ENCODE measurements around the gene EVI5L. TPM values are rescaled to one million over a fixed set of nuclear protein-coding genes. Genes with fewer than 3 reads are reported as not detected.

EVI5L gene
- polyA plus RNA-seq, 1 of the 3 experiments (the other 2 are of a cell fraction), result 9.7 TPM

DNA sequence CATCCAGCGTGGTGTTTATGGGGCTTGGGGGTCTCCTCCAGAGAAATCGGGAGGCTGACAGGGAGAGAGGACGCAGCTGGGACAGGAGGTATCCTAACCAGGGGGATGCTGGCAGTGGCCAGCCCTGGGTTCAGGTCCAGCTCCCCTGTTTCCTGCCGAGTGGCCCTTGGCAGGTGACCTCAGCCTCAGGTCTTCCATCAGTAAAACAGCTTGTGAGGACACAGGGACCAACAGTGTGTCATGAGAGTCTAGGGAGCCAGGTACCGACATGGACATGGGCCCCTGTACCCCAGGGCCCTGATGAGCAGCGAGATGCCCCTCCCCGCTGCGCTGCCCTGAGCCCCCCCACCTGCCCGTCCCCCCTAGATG, 19.6 kb downstream of the EVI5L start:
- CTCF ChIA-PET, result no interaction called here
- no peaks in the 10 kb centered on the region for H3F3A ChIP-seq (replicated peaks; ENCODE audit: insufficient read depth)

DNA sequence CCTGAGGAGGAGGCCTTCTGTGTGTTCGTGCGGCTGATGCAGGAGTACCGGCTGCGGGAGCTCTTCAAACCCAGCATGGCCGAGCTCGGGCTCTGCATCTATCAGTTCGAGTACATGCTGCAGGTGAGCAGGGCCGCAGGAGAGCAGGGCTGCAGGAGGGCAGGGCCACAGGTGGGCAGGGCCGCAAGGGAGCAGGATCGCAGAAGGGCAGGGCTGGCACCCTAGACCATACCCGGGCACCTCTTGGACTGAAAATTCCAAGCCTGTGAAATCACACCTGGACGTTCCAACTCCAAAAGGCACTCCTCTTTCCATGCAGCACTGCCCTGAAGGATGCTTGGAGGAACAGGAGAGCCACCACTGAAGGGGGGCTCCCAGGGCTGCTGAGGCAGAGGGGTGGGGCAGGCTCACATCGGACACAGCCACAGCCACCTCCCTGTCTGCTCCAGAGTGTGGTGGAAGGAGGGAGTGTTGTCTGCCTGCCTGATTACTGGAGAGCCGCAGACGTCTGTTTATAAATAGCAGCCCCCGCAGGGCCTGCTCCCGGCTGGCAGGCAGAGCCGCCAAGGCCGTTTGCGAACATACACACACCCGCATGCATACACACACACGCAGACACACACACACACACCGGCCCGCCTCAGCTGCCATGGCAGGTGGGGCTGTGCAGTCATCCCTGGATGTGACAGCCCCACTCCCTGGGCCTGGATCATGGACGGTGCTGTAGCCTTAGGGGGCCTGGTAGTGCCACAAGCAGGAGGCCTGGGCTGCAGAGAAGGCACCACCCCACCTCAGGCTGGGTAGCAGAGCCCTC, 20.2 kb downstream of the EVI5L start:
- ChIA-PET POLR2A (no interaction called here), CTCF (interaction anchor here (1.3 kb wide), 1 partner anchor 152 kb away, joined by 4 read pairs; no protein-coding TSS in a partner anchor)
- Histone ChIP-seq H2AFZ (ENCODE audit: low read depth) (no peak overlapping the region), H3K4me2 (no peak overlapping the region), H3K27ac (ENCODE audit: low read depth in 2 of 2, low read length in 1 of 2) (no peak overlapping the region; a peak in 1 of 4 replicates), H3K4me3 (ENCODE audit: low read depth in 2 of 2, low read length in 1 of 2) (no peak overlapping the region), H3K9me2 (no peaks in the 10 kb centered on the region), H3K27me3 (ENCODE audit: insufficient read depth) (no peaks in the 10 kb centered on the region), H3K36me3 (replicated peaks in 1 of 2; ENCODE audit: control insufficient read depth in 1 of 2, insufficient read depth in 2 of 2, low read length in 1 of 2) (no peaks in the 10 kb centered on the region), H4K20me1 (ENCODE audit: insufficient read depth) (no peaks in the 10 kb centered on the region), H3K79me2 (ENCODE audit: insufficient read depth) (no peaks in the 10 kb centered on the region), H3K4me1 (ENCODE audit: control insufficient read depth in 1 of 2, insufficient read depth in 2 of 2, low read depth in 1 of 2, low read length in 1 of 2) (peaks cover 0 to 14% of the 10 kb centered on the region in 2 experiments; a peak in 1 of 4 replicates), H3F3A (replicated peaks; ENCODE audit: insufficient read depth) (no peaks in the 10 kb centered on the region), H3K9ac (no peak overlapping the region), H3K9me3 (no peaks in the 10 kb centered on the region)
- peak; percentile 60 for DNase-seq
- 74% methylated on average over 10 of the region's 25 CpGs for WGBS (ENCODE audit: low lambda C conversion rate)
- TF ChIP-seq RXRA (IDR thresholded peaks at IDR 0.05; ENCODE audit: borderline replicate concordance, low read depth), result no peak
- no peak for TF ChIP-seq CHD2 (IDR thresholded peaks at IDR 0.05; ENCODE audit: low read length, partially characterized antibody)
- TF ChIP-seq SMC3 (IDR thresholded peaks at IDR 0.05; ENCODE audit: low read depth, low read length), result no peak
- no peak for TF ChIP-seq NFIC (IDR thresholded peaks at IDR 0.05; ENCODE audit: borderline replicate concordance)
- TF ChIP-seq, protein P1, sequence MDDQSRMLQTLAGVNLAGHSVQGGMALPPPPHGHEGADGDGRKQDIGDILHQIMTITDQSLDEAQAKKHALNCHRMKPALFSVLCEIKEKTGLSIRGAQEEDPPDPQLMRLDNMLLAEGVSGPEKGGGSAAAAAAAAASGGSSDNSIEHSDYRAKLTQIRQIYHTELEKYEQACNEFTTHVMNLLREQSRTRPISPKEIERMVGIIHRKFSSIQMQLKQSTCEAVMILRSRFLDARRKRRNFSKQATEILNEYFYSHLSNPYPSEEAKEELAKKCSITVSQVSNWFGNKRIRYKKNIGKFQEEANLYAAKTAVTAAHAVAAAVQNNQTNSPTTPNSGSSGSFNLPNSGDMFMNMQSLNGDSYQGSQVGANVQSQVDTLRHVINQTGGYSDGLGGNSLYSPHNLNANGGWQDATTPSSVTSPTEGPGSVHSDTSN (IDR thresholded peaks at IDR 0.05), result no peak
- no peak for TF ChIP-seq SIN3A (IDR thresholded peaks at IDR 0.05; ENCODE audit: borderline replicate concordance, low read depth, low read length)
- no peak for TF ChIP-seq MEF2A (IDR thresholded peaks at IDR 0.05; ENCODE audit: borderline replicate concordance, low read depth)
- TF ChIP-seq, protein P2, sequence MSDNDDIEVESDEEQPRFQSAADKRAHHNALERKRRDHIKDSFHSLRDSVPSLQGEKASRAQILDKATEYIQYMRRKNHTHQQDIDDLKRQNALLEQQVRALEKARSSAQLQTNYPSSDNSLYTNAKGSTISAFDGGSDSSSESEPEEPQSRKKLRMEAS (IDR thresholded peaks at IDR 0.05; ENCODE audit: low read depth), result no peak
- no peak for TF ChIP-seq RFX5 (IDR thresholded peaks at IDR 0.05; ENCODE audit: low read length)
- TF ChIP-seq POLR2AphosphoS5 (IDR thresholded peaks at IDR 0.05; ENCODE audit: low read depth, low read length), result no peak
- TF ChIP-seq TEAD4 (IDR thresholded peaks at IDR 0.05; ENCODE audit: borderline replicate concordance, insufficient read depth), result no peak
- no peak for TF ChIP-seq YY1 (IDR thresholded peaks at IDR 0.05; ENCODE audit: low read depth)
- TF ChIP-seq FOSL2 (IDR thresholded peaks at IDR 0.05; ENCODE audit: borderline replicate concordance, low read depth), result no peak
- no peak for TF ChIP-seq RAD21 (IDR thresholded peaks at IDR 0.05; ENCODE audit: low read length)

More for the DNA sequence above, 19.6 kb downstream of the EVI5L start:
- H4K20me1 ChIP-seq (ENCODE audit: insufficient read depth), result no peaks in the 10 kb centered on the region
- H3K4me2 ChIP-seq, result no peak overlapping the region
- H3K4me1 ChIP-seq (ENCODE audit: control insufficient read depth in 1 of 2, insufficient read depth in 2 of 2, low read depth in 1 of 2, low read length in 1 of 2), result peaks cover 0 to 14% of the 10 kb centered on the region in 2 experiments; a peak in 1 of 4 replicates
- H3K27ac ChIP-seq (ENCODE audit: low read depth in 2 of 2, low read length in 1 of 2), result no peak overlapping the region
- no peaks in the 10 kb centered on the region for H3K27me3 ChIP-seq (ENCODE audit: insufficient read depth)
- no peaks in the 10 kb centered on the region for H3K9me2 ChIP-seq
- TF ChIP-seq FOXM1 (IDR thresholded peaks at IDR 0.05; ENCODE audit: low read depth) (no peak), NFIC (IDR thresholded peaks at IDR 0.05; ENCODE audit: borderline replicate concordance) (no peak), TEAD4 (IDR thresholded peaks at IDR 0.05; ENCODE audit: borderline replicate concordance, insufficient read depth) (no peak), GATA2 (CRISPR knock-in tag; IDR thresholded peaks at IDR 0.05) (no peak), RCOR1 (IDR thresholded peaks at IDR 0.05; ENCODE audit: low read length) (no peak)
- TF ChIP-seq, protein P3, sequence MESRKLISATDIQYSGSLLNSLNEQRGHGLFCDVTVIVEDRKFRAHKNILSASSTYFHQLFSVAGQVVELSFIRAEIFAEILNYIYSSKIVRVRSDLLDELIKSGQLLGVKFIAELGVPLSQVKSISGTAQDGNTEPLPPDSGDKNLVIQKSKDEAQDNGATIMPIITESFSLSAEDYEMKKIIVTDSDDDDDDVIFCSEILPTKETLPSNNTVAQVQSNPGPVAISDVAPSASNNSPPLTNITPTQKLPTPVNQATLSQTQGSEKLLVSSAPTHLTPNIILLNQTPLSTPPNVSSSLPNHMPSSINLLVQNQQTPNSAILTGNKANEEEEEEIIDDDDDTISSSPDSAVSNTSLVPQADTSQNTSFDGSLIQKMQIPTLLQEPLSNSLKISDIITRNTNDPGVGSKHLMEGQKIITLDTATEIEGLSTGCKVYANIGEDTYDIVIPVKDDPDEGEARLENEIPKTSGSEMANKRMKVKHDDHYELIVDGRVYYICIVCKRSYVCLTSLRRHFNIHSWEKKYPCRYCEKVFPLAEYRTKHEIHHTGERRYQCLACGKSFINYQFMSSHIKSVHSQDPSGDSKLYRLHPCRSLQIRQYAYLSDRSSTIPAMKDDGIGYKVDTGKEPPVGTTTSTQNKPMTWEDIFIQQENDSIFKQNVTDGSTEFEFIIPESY (IDR thresholded peaks at IDR 0.05; ENCODE audit: borderline replicate concordance, low read depth), result no peak
- TF ChIP-seq, protein P4, sequence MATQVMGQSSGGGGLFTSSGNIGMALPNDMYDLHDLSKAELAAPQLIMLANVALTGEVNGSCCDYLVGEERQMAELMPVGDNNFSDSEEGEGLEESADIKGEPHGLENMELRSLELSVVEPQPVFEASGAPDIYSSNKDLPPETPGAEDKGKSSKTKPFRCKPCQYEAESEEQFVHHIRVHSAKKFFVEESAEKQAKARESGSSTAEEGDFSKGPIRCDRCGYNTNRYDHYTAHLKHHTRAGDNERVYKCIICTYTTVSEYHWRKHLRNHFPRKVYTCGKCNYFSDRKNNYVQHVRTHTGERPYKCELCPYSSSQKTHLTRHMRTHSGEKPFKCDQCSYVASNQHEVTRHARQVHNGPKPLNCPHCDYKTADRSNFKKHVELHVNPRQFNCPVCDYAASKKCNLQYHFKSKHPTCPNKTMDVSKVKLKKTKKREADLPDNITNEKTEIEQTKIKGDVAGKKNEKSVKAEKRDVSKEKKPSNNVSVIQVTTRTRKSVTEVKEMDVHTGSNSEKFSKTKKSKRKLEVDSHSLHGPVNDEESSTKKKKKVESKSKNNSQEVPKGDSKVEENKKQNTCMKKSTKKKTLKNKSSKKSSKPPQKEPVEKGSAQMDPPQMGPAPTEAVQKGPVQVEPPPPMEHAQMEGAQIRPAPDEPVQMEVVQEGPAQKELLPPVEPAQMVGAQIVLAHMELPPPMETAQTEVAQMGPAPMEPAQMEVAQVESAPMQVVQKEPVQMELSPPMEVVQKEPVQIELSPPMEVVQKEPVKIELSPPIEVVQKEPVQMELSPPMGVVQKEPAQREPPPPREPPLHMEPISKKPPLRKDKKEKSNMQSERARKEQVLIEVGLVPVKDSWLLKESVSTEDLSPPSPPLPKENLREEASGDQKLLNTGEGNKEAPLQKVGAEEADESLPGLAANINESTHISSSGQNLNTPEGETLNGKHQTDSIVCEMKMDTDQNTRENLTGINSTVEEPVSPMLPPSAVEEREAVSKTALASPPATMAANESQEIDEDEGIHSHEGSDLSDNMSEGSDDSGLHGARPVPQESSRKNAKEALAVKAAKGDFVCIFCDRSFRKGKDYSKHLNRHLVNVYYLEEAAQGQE (IDR thresholded peaks at IDR 0.05; ENCODE audit: low read depth, low read length), result no peak
- H3K79me2 ChIP-seq (ENCODE audit: insufficient read depth), result no peaks in the 10 kb centered on the region
- POLR2A ChIA-PET, result no interaction called here
- H2AFZ ChIP-seq (ENCODE audit: low read depth), result no peak overlapping the region
- no peaks in the 10 kb centered on the region for H3K36me3 ChIP-seq (replicated peaks in 1 of 2; ENCODE audit: control insufficient read depth in 1 of 2, insufficient read depth in 2 of 2, low read length in 1 of 2)
- no peak overlapping the region for H3K9ac ChIP-seq
- no peak overlapping the region for H3K4me3 ChIP-seq (ENCODE audit: low read depth in 2 of 2, low read length in 1 of 2)
- no peak for DNase-seq
- 93% methylated on average over 5 of the region's 9 CpGs for WGBS (ENCODE audit: low lambda C conversion rate)
- H3K9me3 ChIP-seq, result no peaks in the 10 kb centered on the region
